ENCODE results near the gene PATJ.
"Not testable (repeated sequence)": the region's sequence is repeated elsewhere in the genome, so short reads cannot be mapped to it uniquely, and the experiment has no call there.

PATJ gene

GRCh38 chr1:61887076-61887867, 145.0 kb downstream of the PATJ start:
- no peak for DNase-seq (ENCODE audit: extremely low read depth, low read depth)
- H3K4me3 ChIP-seq (replicated peaks; ENCODE audit: low read depth, low read length), result no peak overlapping the region
- no peak for TF ChIP-seq CTCF (IDR thresholded peaks at IDR 0.05; ENCODE audit: low read depth, low read length, missing control alignments)

GRCh38 chr1:61887931-61888564, 145.8 kb downstream of the PATJ start:
- TF ChIP-seq CTCF (IDR thresholded peaks at IDR 0.05; ENCODE audit: low read depth, low read length, missing control alignments), result no peak
- H3K4me3 ChIP-seq (replicated peaks; ENCODE audit: low read depth, low read length), result no peak overlapping the region
- no peak for DNase-seq (ENCODE audit: extremely low read depth, low read depth)

- no peak for TF ChIP-seq CTCF (IDR thresholded peaks at IDR 0.05; ENCODE audit: low read depth, low read length, missing control alignments)
- DNase-seq (ENCODE audit: extremely low read depth, low read depth), result no peak
- H3K4me3 ChIP-seq (replicated peaks; ENCODE audit: low read depth, low read length), result no peak overlapping the region
These were observed 146.5 kb downstream of the PATJ start for GRCh38 chr1:61888808-61889207.

GRCh38 chr1:61890435-61890834, 148.2 kb downstream of the PATJ start:
- not testable (repeated sequence) for H3K4me3 ChIP-seq (replicated peaks; ENCODE audit: low read depth, low read length); DNase-seq (ENCODE audit: extremely low read depth, low read depth)

GRCh38 chr1:61892977-61893376, 150.7 kb downstream of the PATJ start:
- no peak for TF ChIP-seq CTCF (IDR thresholded peaks at IDR 0.05; ENCODE audit: low read depth, low read length, missing control alignments)
- H3K4me3 ChIP-seq (replicated peaks; ENCODE audit: low read depth, low read length), result no peak overlapping the region
- no peak for DNase-seq (ENCODE audit: extremely low read depth, low read depth)

GRCh38 chr1:61894296-61894695, 152.0 kb downstream of the PATJ start:
- DNase-seq (ENCODE audit: extremely low read depth, low read depth), result not testable (repeated sequence)

GRCh38 chr1:61895175-61895574, 152.9 kb downstream of the PATJ start:
- no peak for TF ChIP-seq CTCF (IDR thresholded peaks at IDR 0.05; ENCODE audit: low read depth, low read length, missing control alignments)
- no peak for DNase-seq (ENCODE audit: extremely low read depth, low read depth)
- H3K4me3 ChIP-seq (replicated peaks; ENCODE audit: low read depth, low read length), result no peak overlapping the region

More at GRCh38 chr1:61894296-61894695, 152.0 kb downstream of the PATJ start:
- H3K4me3 ChIP-seq (replicated peaks; ENCODE audit: low read depth, low read length), result not testable (repeated sequence)

- H3K4me3 ChIP-seq (replicated peaks; ENCODE audit: low read depth, low read length), result no peak overlapping the region
- DNase-seq (ENCODE audit: extremely low read depth, low read depth), result no peak
- no peak for TF ChIP-seq CTCF (IDR thresholded peaks at IDR 0.05; ENCODE audit: low read depth, low read length, missing control alignments)
These were observed 156.4 kb downstream of the PATJ start for GRCh38 chr1:61898658-61899057.

Data from HFF-Myc (cell line).